ENCODE measurements around the gene WNT16. TPM values are rescaled to one million over a fixed set of nuclear protein-coding genes. Genes with fewer than 3 reads are reported as not detected.
"Not testable (repeated sequence)": the region's sequence is repeated elsewhere in the genome, so short reads cannot be mapped to it uniquely, and the experiment has no call there.

WNT16 gene
- total RNA-seq, 1 donor: under 0.01 TPM

DNA sequence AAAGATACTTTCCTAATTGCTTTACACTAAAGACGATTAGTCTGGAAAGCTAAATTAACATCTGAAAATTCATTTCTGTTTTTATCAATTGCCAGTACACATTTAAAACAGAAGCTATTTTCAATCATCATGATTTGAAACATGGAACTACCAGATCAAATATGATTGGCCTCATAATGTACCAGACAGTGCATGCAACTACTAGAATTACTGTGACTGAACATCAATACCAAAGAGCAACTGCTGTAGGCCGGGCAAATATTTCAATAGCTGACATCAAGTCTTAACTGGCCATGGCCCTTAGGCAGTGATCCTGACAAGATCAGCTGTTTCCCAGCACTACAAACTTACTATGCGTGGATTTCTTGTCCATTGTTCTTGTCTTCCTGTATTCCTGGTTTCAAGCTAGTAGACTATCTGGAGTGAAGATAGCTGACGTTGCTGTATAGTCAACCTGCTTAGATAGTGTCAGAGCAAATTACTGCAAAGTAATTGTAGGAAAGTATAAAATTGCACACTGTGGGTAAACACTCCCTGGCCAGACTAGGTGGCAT, 21.7 kb upstream of the WNT16 start:
- H3K9me3 ChIP-seq (ENCODE audit: low read depth, low read length): no peaks in the 10 kb centered on the region
- DNase-seq (ENCODE audit: insufficient read length, low spot score, missing footprints): no peak
- H4K20me1 ChIP-seq (ENCODE audit: insufficient read depth, low read length): no peaks in the 10 kb centered on the region
- no peak overlapping the region for H3K4me3 ChIP-seq (ENCODE audit: insufficient read depth, low read length)
- no peak overlapping the region for H3K27ac ChIP-seq (ENCODE audit: low read depth, low read length)
- no peak overlapping the region for H2AFZ ChIP-seq (ENCODE audit: low read length)
- no peaks in the 10 kb centered on the region for H3K36me3 ChIP-seq (ENCODE audit: insufficient read depth, low read length)
- H3K4me2 ChIP-seq (ENCODE audit: insufficient read depth, low read length): no peak overlapping the region
- no peaks in the 10 kb centered on the region for H3K27me3 ChIP-seq (ENCODE audit: insufficient read depth, low read length)
- TF ChIP-seq CTCF (IDR thresholded peaks at IDR 0.05; ENCODE audit: extremely low read depth, low read depth, low read length): no peak
- H3K79me2 ChIP-seq (ENCODE audit: insufficient read depth, low read length): no peaks in the 10 kb centered on the region
- H3K4me1 ChIP-seq (ENCODE audit: insufficient read depth, low read length): peaks cover 28% of the 10 kb centered on the region

- H3K9me3 ChIP-seq (ENCODE audit: low read depth, low read length): no peaks in the 10 kb centered on the region
- no peak for TF ChIP-seq CTCF (IDR thresholded peaks at IDR 0.05; ENCODE audit: extremely low read depth, low read depth, low read length)
- H3K4me2 ChIP-seq (ENCODE audit: insufficient read depth, low read length): peak overlapping the region; percentile 69
These were observed 15.5 kb upstream of the WNT16 start for GRCh38 chr7:121313220-121313792.

GRCh38 chr7:121313793-121314676, 14.8 kb upstream of the WNT16 start:
- Histone ChIP-seq H3K9me3 (ENCODE audit: low read depth, low read length) (no peaks in the 10 kb centered on the region), H3K27ac (ENCODE audit: low read depth, low read length) (peak overlapping the region; percentile 32), H4K20me1 (ENCODE audit: insufficient read depth, low read length) (no peaks in the 10 kb centered on the region), H3K4me1 (ENCODE audit: insufficient read depth, low read length) (peaks cover 14% of the 10 kb centered on the region), H3K4me3 (ENCODE audit: insufficient read depth, low read length) (peak overlapping the region; percentile 33), H3K79me2 (ENCODE audit: insufficient read depth, low read length) (no peaks in the 10 kb centered on the region), H3K36me3 (ENCODE audit: insufficient read depth, low read length) (no peaks in the 10 kb centered on the region), H2AFZ (ENCODE audit: low read length) (peak overlapping the region; percentile 57), H3K27me3 (ENCODE audit: insufficient read depth, low read length) (no peaks in the 10 kb centered on the region), H3K4me2 (ENCODE audit: insufficient read depth, low read length) (peak overlapping the region; percentile 69)
- DNase-seq (ENCODE audit: insufficient read length, low spot score, missing footprints): peak; percentile 34
- no peak for TF ChIP-seq CTCF (IDR thresholded peaks at IDR 0.05; ENCODE audit: extremely low read depth, low read depth, low read length)

More at GRCh38 chr7:121313220-121313792, 15.5 kb upstream of the WNT16 start:
- Histone ChIP-seq H2AFZ (ENCODE audit: low read length) (peak overlapping the region; percentile 57), H3K4me1 (ENCODE audit: insufficient read depth, low read length) (peaks cover 14% of the 10 kb centered on the region), H3K79me2 (ENCODE audit: insufficient read depth, low read length) (no peaks in the 10 kb centered on the region), H3K4me3 (ENCODE audit: insufficient read depth, low read length) (peak overlapping the region; percentile 33), H3K27me3 (ENCODE audit: insufficient read depth, low read length) (no peaks in the 10 kb centered on the region), H3K27ac (ENCODE audit: low read depth, low read length) (peak overlapping the region; percentile 32), H4K20me1 (ENCODE audit: insufficient read depth, low read length) (no peaks in the 10 kb centered on the region), H3K36me3 (ENCODE audit: insufficient read depth, low read length) (no peaks in the 10 kb centered on the region)
- peak; percentile 27 for DNase-seq (ENCODE audit: insufficient read length, low spot score, missing footprints)

- not testable (repeated sequence) for H3K9me3 ChIP-seq (ENCODE audit: low read depth, low read length); DNase-seq (ENCODE audit: insufficient read length, low spot score, missing footprints); H2AFZ ChIP-seq (ENCODE audit: low read length); H3K4me2 ChIP-seq (ENCODE audit: insufficient read depth, low read length); H3K79me2 ChIP-seq (ENCODE audit: insufficient read depth, low read length); H3K27ac ChIP-seq (ENCODE audit: low read depth, low read length); H3K27me3 ChIP-seq (ENCODE audit: insufficient read depth, low read length); H3K36me3 ChIP-seq (ENCODE audit: insufficient read depth, low read length); H4K20me1 ChIP-seq (ENCODE audit: insufficient read depth, low read length); H3K4me3 ChIP-seq (ENCODE audit: insufficient read depth, low read length)
- peaks cover 14% of the 10 kb centered on the region for H3K4me1 ChIP-seq (ENCODE audit: insufficient read depth, low read length)
These were observed 13.6 kb upstream of the WNT16 start for GRCh38 chr7:121315170-121315569.
